ENCODE measurements around the gene POU2F1. TPM values are rescaled to one million over a fixed set of nuclear protein-coding genes. Genes with fewer than 3 reads are reported as not detected.

POU2F1 gene
- total RNA-seq, 2 donors from 2014 or later = 6.2 to 13.5 TPM

GRCh38 chr1:167442142-167442848 is 221.6 kb downstream of the POU2F1 start:
- no peaks in the 10 kb centered on the region for H3K36me3 ChIP-seq (replicated peaks in 1 of 2; ENCODE audit: insufficient read depth in 1 of 2, low read depth in 2 of 2)
- TF ChIP-seq POLR2A (IDR thresholded peaks at IDR 0.05) = no peak
- TF ChIP-seq CTCF (IDR thresholded peaks at IDR 0.05) = peak; percentile 81 to 87 (median 84)
- H3K9me3 ChIP-seq = no peaks in the 10 kb centered on the region
- WGBS, 2 donors = 36 to 43% methylated on average over 12 of the region's 12 CpGs
- intact Hi-C loops (cut with DNase I) = loop anchor here (5.0 kb wide), 2 partner anchors 175 to 375 kb away; no protein-coding TSS in a partner anchor
- DNase-seq = peak; percentile 83 to 89 (median 84)
- H3K4me1 ChIP-seq = peaks cover 9% of the 10 kb centered on the region
- peak; percentile 83 for ATAC-seq
- no peak overlapping the region for H3K4me3 ChIP-seq
- H3K27me3 ChIP-seq = no peaks in the 10 kb centered on the region
- no peak overlapping the region for H3K27ac ChIP-seq

- H3K36me3 ChIP-seq (replicated peaks in 1 of 2; ENCODE audit: insufficient read depth in 1 of 2, low read depth in 2 of 2) = no peaks in the 10 kb centered on the region
- DNase-seq = no peak
- H3K4me3 ChIP-seq = no peak overlapping the region
- no peaks in the 10 kb centered on the region for H3K9me3 ChIP-seq
- intact Hi-C loops (cut with DNase I) = loop anchor here (5.0 kb wide), 2 partner anchors 176 to 376 kb away; no protein-coding TSS in a partner anchor
- H3K27me3 ChIP-seq = no peaks in the 10 kb centered on the region
- ATAC-seq = no peak
- 70 to 71% methylated on average over 9 of the region's 9 CpGs for WGBS, 2 donors
- no peak overlapping the region for H3K27ac ChIP-seq
- peaks cover 9% of the 10 kb centered on the region for H3K4me1 ChIP-seq
- TF ChIP-seq CTCF (IDR thresholded peaks at IDR 0.05) = no peak
- TF ChIP-seq POLR2A (IDR thresholded peaks at IDR 0.05) = no peak
Observed at GRCh38 chr1:167442854-167443565, 222.3 kb downstream of the POU2F1 start.

- H3K4me1 ChIP-seq = peaks cover 9% of the 10 kb centered on the region
- ATAC-seq (no peak), DNase-seq (no peak)
- no peak overlapping the region for H3K27ac ChIP-seq
- TF ChIP-seq CTCF (IDR thresholded peaks at IDR 0.05) (no peak), POLR2A (IDR thresholded peaks at IDR 0.05) (no peak)
- no peaks in the 10 kb centered on the region for H3K9me3 ChIP-seq
- intact Hi-C loops (cut with DNase I) = loop anchor here (5.0 kb wide), 2 partner anchors 176 to 376 kb away; no protein-coding TSS in a partner anchor
- H3K36me3 ChIP-seq (replicated peaks in 1 of 2; ENCODE audit: insufficient read depth in 1 of 2, low read depth in 2 of 2) = no peaks in the 10 kb centered on the region
- 79 to 80% methylated on average over 5 of the region's 5 CpGs for WGBS, 2 donors
- no peak overlapping the region for H3K4me3 ChIP-seq
- no peaks in the 10 kb centered on the region for H3K27me3 ChIP-seq
Observed at GRCh38 chr1:167443757-167444156, 223.1 kb downstream of the POU2F1 start.

GRCh38 chr1:167446966-167447365 is 226.3 kb downstream of the POU2F1 start:
- WGBS, 2 donors = 58 to 60% methylated on average over 3 of the region's 3 CpGs
- Histone ChIP-seq H3K9me3 (no peaks in the 10 kb centered on the region), H3K27me3 (no peaks in the 10 kb centered on the region), H3K36me3 (replicated peaks in 1 of 2; ENCODE audit: insufficient read depth in 1 of 2, low read depth in 2 of 2) (no peaks in the 10 kb centered on the region), H3K27ac (peak overlapping the region in 1 of 4 donors; percentile 7), H3K4me1 (no peaks in the 10 kb centered on the region), H3K4me3 (no peak overlapping the region)
- no peak for ATAC-seq
- no peak for DNase-seq
- intact Hi-C loops (cut with DNase I) = no loop called here
- TF ChIP-seq POLR2A (IDR thresholded peaks at IDR 0.05) = no peak
- no peak for TF ChIP-seq CTCF (IDR thresholded peaks at IDR 0.05)

All from body of pancreas (tissue), 4 donors.